Activated T-helper 1 cell treated with anti-CD3 and anti-CD28 coated beads, Interleukin-12 subunit alpha, Interleukin-12 subunit beta, Interleukin-2, Interleukin-4 antibody, amounts not matched to agents 30 ng/mL and 10 ng/mL and 1 ng/mL, durations not matched to agents 14 hours and 24 hours and 36 hours (primary cell): ENCODE measurements around the gene IRS1. TPM values are rescaled to one million over a fixed set of nuclear protein-coding genes. Genes with fewer than 3 reads are reported as not detected.

ENCODE experiments used
- DNase-seq: peaks from one replicate; pipeline ENCODE4 v3.0.0; 2021; ENCODE audit warnings: low spot score
- H3K27ac Mint-ChIP-seq: one replicate; pipeline ENCODE4 v1.8.0; 2021; ENCODE audit warnings: mild to moderate bottlenecking, mixed read lengths
- H3K27me3 Mint-ChIP-seq: one replicate; pipeline ENCODE4 v1.8.0; 2022; ENCODE audit warnings: mild to moderate bottlenecking, moderate library complexity, mixed read lengths; ENCODE audit not compliant: insufficient read depth
- H3K36me3 Mint-ChIP-seq: one replicate; pipeline ENCODE4 v1.8.0; 2021; ENCODE audit warnings: low read depth, mixed read lengths
- H3K4me1 Mint-ChIP-seq: one replicate; pipeline ENCODE4 v1.8.0; 2021; ENCODE audit warnings: low read depth, mixed read lengths
- H3K4me3 Mint-ChIP-seq: one replicate; pipeline ENCODE4 v1.8.0; 2021; ENCODE audit warnings: mild to moderate bottlenecking, moderate library complexity, mixed read lengths
- H3K9me3 Mint-ChIP-seq: one replicate; pipeline ENCODE4 v1.8.0; 2021; ENCODE audit warnings: mixed read lengths
- intact Hi-C: fragments of 100-400 bp; cut with micrococcal nuclease; formaldehyde crosslinking; loops from one replicate; pipeline ENCODE4 v1.15.1; 2024
- total RNA-seq: library from RNA; stranded (reverse); gene quantifications from 2 replicates; pipeline ENCODE4 v1.2.3, GENCODE V29; 2022

The IRS1 gene
- total RNA-seq, 1 donor from 2014 or later, result 3.8 TPM

GRCh38 chr2:226777611-226778010, 22.0 kb downstream of the IRS1 start:
- intact Hi-C loops, result no loop called here
- Mint-ChIP-seq H3K9me3 (peaks cover 21% of the 10 kb centered on the region), H3K27ac (no peak overlapping the region), H3K4me1 (peaks cover 20% of the 10 kb centered on the region), H3K36me3 (peaks cover 20% of the 10 kb centered on the region), H3K27me3 (no peaks in the 10 kb centered on the region), H3K4me3 (no peak overlapping the region)
- no peak for DNase-seq

- intact Hi-C loops, result no loop called here
- Mint-ChIP-seq H3K4me1 (peaks cover 29% of the 10 kb centered on the region), H3K27ac (no peak overlapping the region), H3K4me3 (no peak overlapping the region), H3K27me3 (no peaks in the 10 kb centered on the region), H3K9me3 (peaks cover 21% of the 10 kb centered on the region), H3K36me3 (peaks cover 22% of the 10 kb centered on the region)
- DNase-seq, result no peak
Observed at GRCh38 chr2:226776104-226776503, 23.5 kb downstream of the IRS1 start.

- no peak overlapping the region for H3K4me3 Mint-ChIP-seq
- peaks cover 21% of the 10 kb centered on the region for H3K9me3 Mint-ChIP-seq
- peaks cover 29% of the 10 kb centered on the region for H3K4me1 Mint-ChIP-seq
- no peak overlapping the region for H3K27ac Mint-ChIP-seq
- intact Hi-C loops, result no loop called here
- peaks cover 22% of the 10 kb centered on the region for H3K36me3 Mint-ChIP-seq
- no peaks in the 10 kb centered on the region for H3K27me3 Mint-ChIP-seq
- no peak for DNase-seq
Observed at GRCh38 chr2:226775032-226775509, 24.5 kb downstream of the IRS1 start.

DNA sequence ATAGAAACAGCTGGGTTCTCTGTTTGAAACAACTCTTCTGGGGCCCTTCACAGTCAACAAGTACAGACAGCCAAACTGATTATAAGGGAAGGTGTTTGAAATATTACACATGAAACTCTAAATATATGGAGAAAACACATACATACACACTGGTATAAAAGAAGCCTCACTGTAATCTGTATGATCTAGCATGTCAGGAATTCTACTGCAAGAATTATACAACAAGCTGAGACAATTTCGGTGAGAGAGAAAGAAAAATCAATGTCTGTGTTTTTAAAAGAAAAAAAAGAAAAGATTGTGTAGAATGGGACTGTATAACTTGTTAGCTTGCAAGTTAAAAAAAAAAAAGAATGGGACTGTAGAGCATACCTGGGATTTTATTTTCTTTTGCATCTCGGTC, 26.3 kb downstream of the IRS1 start:
- H3K27me3 Mint-ChIP-seq, result no peaks in the 10 kb centered on the region
- H3K27ac Mint-ChIP-seq, result no peak overlapping the region
- no peak overlapping the region for H3K4me3 Mint-ChIP-seq
- no peak for DNase-seq
- peaks cover 21% of the 10 kb centered on the region for H3K9me3 Mint-ChIP-seq
- intact Hi-C loops, result loop anchor here (2.0 kb wide), 1 partner anchor 18 kb away; no protein-coding TSS in a partner anchor
- peaks cover 20% of the 10 kb centered on the region for H3K36me3 Mint-ChIP-seq
- peaks cover 29% of the 10 kb centered on the region for H3K4me1 Mint-ChIP-seq

DNA sequence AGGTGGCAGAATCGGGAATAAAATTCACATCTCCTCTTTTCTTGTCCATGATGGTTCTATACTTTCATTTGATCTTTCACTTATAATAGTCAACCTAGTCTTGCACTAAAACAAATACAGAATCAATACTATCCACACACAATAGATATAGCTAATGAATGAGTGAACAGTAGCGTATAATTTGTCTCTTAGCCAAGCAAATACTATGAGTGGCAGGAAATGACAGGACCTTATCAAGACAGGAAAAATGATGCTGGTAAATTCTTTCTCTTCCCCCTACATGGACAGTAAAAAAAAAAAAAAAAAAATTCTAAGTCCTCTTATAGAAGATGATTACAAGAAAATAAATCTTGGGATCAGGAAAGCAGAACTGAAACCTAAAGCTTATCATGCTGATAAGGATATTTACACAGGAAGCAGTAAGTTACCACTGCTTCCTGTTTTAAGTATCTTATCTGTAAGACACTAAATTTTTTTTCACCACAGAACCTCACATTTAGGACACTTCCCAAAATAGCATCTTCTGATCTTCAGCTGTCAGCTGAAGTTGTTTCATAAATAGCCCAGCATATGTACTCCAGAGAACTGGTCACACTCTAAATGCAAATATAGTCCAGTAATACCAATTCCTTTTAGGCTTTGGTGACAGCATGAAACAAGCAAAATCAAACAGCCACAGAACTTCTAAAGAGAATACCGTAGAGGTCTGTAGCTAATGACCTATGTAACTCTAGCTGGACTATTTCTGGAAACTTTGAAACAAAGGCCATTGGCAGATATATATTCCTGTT, 27.0 kb downstream of the IRS1 start:
- peak overlapping the region; percentile 45 for H3K4me3 Mint-ChIP-seq
- H3K9me3 Mint-ChIP-seq, result peaks cover 21% of the 10 kb centered on the region
- H3K4me1 Mint-ChIP-seq, result peaks cover 29% of the 10 kb centered on the region
- peak overlapping the region; percentile 31 for H3K27ac Mint-ChIP-seq
- H3K36me3 Mint-ChIP-seq, result peaks cover 18% of the 10 kb centered on the region
- DNase-seq, result no peak
- intact Hi-C loops, result loop anchor here (2.0 kb wide), 1 partner anchor 18 kb away; no protein-coding TSS in a partner anchor
- H3K27me3 Mint-ChIP-seq, result no peaks in the 10 kb centered on the region

DNA sequence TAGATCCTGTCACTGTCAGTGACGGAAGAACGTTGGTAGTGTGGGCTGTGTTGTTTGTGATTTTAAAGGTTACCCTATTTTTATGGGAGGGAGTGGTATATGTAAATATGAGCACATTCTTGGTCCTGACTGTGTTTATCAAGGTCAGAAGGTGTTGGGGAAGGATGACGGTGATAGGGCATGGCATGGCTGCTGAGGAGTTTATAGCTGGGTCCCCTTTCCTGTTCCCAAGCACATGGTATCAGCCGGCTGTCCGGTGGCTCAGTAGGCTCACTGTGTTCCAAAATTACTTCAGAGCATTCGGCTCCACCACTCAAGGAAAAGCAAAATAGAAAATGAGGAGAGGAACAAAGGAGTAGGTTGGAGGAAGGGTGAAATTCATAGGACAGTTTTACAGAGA, 28.6 kb downstream of the IRS1 start:
- peaks cover 29% of the 10 kb centered on the region for H3K4me1 Mint-ChIP-seq
- H3K36me3 Mint-ChIP-seq, result peaks cover 18% of the 10 kb centered on the region
- intact Hi-C loops, result no loop called here
- H3K4me3 Mint-ChIP-seq, result no peak overlapping the region
- DNase-seq, result no peak
- no peaks in the 10 kb centered on the region for H3K27me3 Mint-ChIP-seq
- no peak overlapping the region for H3K27ac Mint-ChIP-seq
- peaks cover 21% of the 10 kb centered on the region for H3K9me3 Mint-ChIP-seq

- H3K27ac Mint-ChIP-seq, result no peak overlapping the region
Observed at GRCh38 chr2:226767056-226767813, 32.4 kb downstream of the IRS1 start.

GRCh38 chr2:226766352-226767055, 33.1 kb downstream of the IRS1 start:
- Mint-ChIP-seq H3K4me1 (no peaks in the 10 kb centered on the region), H3K27ac (no peak overlapping the region), H3K36me3 (peaks cover 6% of the 10 kb centered on the region), H3K27me3 (peaks cover 3% of the 10 kb centered on the region), H3K4me3 (no peak overlapping the region), H3K9me3 (peaks cover 17% of the 10 kb centered on the region)
- no peak for DNase-seq
- intact Hi-C loops, result no loop called here

More at GRCh38 chr2:226767056-226767813, 32.4 kb downstream of the IRS1 start:
- Mint-ChIP-seq H3K27me3 (peaks cover 3% of the 10 kb centered on the region), H3K9me3 (peaks cover 17% of the 10 kb centered on the region), H3K4me1 (peaks cover 5% of the 10 kb centered on the region), H3K4me3 (no peak overlapping the region), H3K36me3 (peaks cover 6% of the 10 kb centered on the region)
- no peak for DNase-seq
- intact Hi-C loops, result no loop called here

DNA sequence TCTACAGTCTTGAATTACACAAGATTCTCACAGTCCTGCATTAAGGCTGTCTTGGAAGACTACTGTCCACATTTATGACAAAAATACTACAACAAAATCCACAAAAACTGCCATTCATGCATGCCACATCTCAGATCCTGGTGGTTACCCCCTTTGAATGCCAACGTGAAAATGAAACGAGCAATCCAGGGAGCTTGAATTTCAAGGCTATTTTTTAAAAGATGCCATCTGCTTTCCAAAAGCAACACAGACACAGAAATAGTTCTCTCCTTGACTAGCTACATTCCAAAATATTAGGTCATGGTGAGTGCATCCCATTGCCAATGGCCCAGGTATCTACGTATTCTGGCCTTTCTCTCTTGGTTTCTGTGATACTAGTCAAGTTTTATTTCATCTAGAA, 36.3 kb downstream of the IRS1 start:
- Mint-ChIP-seq H3K27ac (no peak overlapping the region), H3K36me3 (peaks cover 3% of the 10 kb centered on the region), H3K9me3 (peaks cover 17% of the 10 kb centered on the region), H3K4me1 (no peaks in the 10 kb centered on the region), H3K27me3 (peaks cover 3% of the 10 kb centered on the region), H3K4me3 (no peak overlapping the region)
- intact Hi-C loops, result no loop called here
- DNase-seq, result no peak

GRCh38 chr2:226761195-226761583, 38.4 kb downstream of the IRS1 start:
- Mint-ChIP-seq H3K27ac (no peak overlapping the region), H3K27me3 (peaks cover 3% of the 10 kb centered on the region), H3K36me3 (peaks cover 3% of the 10 kb centered on the region), H3K4me3 (no peak overlapping the region), H3K4me1 (no peaks in the 10 kb centered on the region), H3K9me3 (peaks cover 17% of the 10 kb centered on the region)
- intact Hi-C loops, result no loop called here
- no peak for DNase-seq

- Mint-ChIP-seq H3K4me1 (no peaks in the 10 kb centered on the region), H3K27me3 (peaks cover 3% of the 10 kb centered on the region), H3K9me3 (peaks cover 17% of the 10 kb centered on the region), H3K27ac (no peak overlapping the region), H3K4me3 (no peak overlapping the region), H3K36me3 (peaks cover 3% of the 10 kb centered on the region)
- intact Hi-C loops, result no loop called here
- DNase-seq, result no peak
Observed at GRCh38 chr2:226760412-226761194, 39.0 kb downstream of the IRS1 start.

DNA sequence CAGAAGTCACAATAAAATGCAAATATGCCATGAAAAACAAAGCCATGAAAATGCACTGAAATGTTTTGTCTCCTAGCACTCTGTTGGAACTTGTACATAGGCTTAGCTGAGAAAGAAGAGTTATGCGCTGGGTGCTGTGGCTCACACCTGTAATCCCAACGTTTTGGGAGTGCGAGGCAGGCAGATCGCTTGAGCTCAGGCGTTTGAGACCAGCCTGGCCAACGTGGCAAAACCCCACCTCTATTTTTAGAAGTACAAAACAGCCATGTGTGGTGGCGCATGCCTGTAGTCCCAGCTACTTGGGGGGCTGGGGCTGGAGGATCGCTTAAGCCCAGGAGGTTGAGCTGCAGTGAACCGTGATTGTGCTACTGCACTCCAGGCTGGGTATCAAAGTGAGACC, 39.9 kb downstream of the IRS1 start:
- intact Hi-C loops, result no loop called here
- Mint-ChIP-seq H3K36me3 (peaks cover 3% of the 10 kb centered on the region), H3K4me3 (no peak overlapping the region), H3K27ac (no peak overlapping the region), H3K4me1 (no peaks in the 10 kb centered on the region), H3K27me3 (peaks cover 3% of the 10 kb centered on the region), H3K9me3 (peaks cover 10% of the 10 kb centered on the region)
- DNase-seq, result no peak
